A673 (cell line): ENCODE data around the gene WWTR1. TPM values are rescaled to one million over a fixed set of nuclear protein-coding genes. Genes with fewer than 3 reads are reported as not detected.
A peak's percentile ranks its signal among the peaks of the same experiment; 100 is the strongest.

Source experiments
- BruUV-seq: library from RNA; stranded (reverse); fragments of 400-500 nt; replicated peaks from 2 replicates; lab custom pipeline; 2021; lab: Mats Ljungman, UMichigan
- CTCF ChIA-PET: fragments of 300-600 bp; sonication (Branson Sonifier 250); formaldehyde crosslinking; loops from one replicate; lab custom pipeline; 2022; ENCODE audit warnings: antibody characterized with exemption; lab: Charles Lee
- POLR2A ChIA-PET: fragments of 300-600 bp; sonication (Branson Sonifier 250); formaldehyde crosslinking; loops from one replicate; lab custom pipeline; 2022; ENCODE audit warnings: antibody characterized with exemption; ENCODE audit not compliant: low non-redundant PET; lab: Charles Lee
- DNase-seq: peaks from one replicate; pipeline ENCODE4 v3.0.0-alpha.2; 2015; ENCODE audit warnings: low spot score
- H3K27ac ChIP-seq: fragments of 200-600 bp; sonication (generic); 2 replicates; pipeline ENCODE4 v1.5.1; 2016; ENCODE audit warnings: mixed run types, low read depth, mild to moderate bottlenecking, mixed read lengths, antibody characterized with exemption, low read length; ENCODE audit not compliant: poor library complexity, severe bottlenecking
- H3K27me3 ChIP-seq: fragments of 200-600 bp; sonication (generic); replicated peaks from 2 replicates; pipeline ENCODE4 v1.6.1; 2017; ENCODE audit warnings: mixed run types, low read depth, mild to moderate bottlenecking, mixed read lengths, antibody characterized with exemption, low read length; ENCODE audit not compliant: insufficient read depth, poor library complexity
- H3K36me3 ChIP-seq: fragments of 200-600 bp; sonication (generic); 2 replicates; pipeline ENCODE4 v1.6.1; 2016; ENCODE audit warnings: mixed run types, mild to moderate bottlenecking, mixed read lengths, antibody characterized with exemption, low read length; ENCODE audit not compliant: insufficient read depth, poor library complexity, severe bottlenecking
- H3K4me1 ChIP-seq: fragments of 200-600 bp; sonication (generic); 2 replicates; pipeline ENCODE4 v1.6.1; 2017; ENCODE audit warnings: mixed run types, mild to moderate bottlenecking, mixed read lengths, antibody characterized with exemption, low read length; ENCODE audit not compliant: insufficient read depth, poor library complexity, severe bottlenecking
- H3K4me3 ChIP-seq: fragments of 200-600 bp; sonication (generic); 2 replicates; pipeline ENCODE4 v1.5.1; 2016; ENCODE audit warnings: low read depth, mixed run types, mild to moderate bottlenecking, mixed read lengths, low read length; ENCODE audit not compliant: poor library complexity, severe bottlenecking
- H3K9me3 ChIP-seq: fragments of 200-600 bp; sonication (generic); 2 replicates; pipeline ENCODE4 v1.6.1; 2016; ENCODE audit warnings: mixed run types, low read depth, mild to moderate bottlenecking, mixed read lengths, antibody characterized with exemption, low read length; ENCODE audit not compliant: poor library complexity, severe bottlenecking
- EZH2 ChIP-seq: fragments of 200-600 bp; sonication (generic); IDR thresholded peaks from 2 replicates; pipeline ENCODE4 v1.6.1; 2017; ENCODE audit warnings: borderline replicate concordance, low read depth, mild to moderate bottlenecking, mixed read lengths, antibody characterized with exemption, low read length; ENCODE audit not compliant: poor library complexity, severe bottlenecking
- intact Hi-C: fragments of 100-400 bp; cut with micrococcal nuclease; formaldehyde crosslinking; loops from one replicate; pipeline ENCODE4 v1.10.0; 2022; ENCODE audit not compliant: unreplicated experiment
- total RNA-seq: library from RNA; stranded (reverse); gene quantifications from 2 replicates; pipeline ENCODE4 v1.2.3, GENCODE V29; 2021
- TF ChIP-seq, protein P1 (sequence below): fragments of 300-800, 200-600 bp; sonication (generic); conservative IDR thresholded peaks from 2 replicates; pipeline ENCODE4 v1.5.1; 2017; ENCODE audit warnings: low read depth, mild to moderate bottlenecking, antibody characterized with exemption, low read length, moderate library complexity, mixed read lengths

WWTR1 gene
- total RNA-seq, 1 experiment from 2014 or later, result 76.8 TPM

DNA sequence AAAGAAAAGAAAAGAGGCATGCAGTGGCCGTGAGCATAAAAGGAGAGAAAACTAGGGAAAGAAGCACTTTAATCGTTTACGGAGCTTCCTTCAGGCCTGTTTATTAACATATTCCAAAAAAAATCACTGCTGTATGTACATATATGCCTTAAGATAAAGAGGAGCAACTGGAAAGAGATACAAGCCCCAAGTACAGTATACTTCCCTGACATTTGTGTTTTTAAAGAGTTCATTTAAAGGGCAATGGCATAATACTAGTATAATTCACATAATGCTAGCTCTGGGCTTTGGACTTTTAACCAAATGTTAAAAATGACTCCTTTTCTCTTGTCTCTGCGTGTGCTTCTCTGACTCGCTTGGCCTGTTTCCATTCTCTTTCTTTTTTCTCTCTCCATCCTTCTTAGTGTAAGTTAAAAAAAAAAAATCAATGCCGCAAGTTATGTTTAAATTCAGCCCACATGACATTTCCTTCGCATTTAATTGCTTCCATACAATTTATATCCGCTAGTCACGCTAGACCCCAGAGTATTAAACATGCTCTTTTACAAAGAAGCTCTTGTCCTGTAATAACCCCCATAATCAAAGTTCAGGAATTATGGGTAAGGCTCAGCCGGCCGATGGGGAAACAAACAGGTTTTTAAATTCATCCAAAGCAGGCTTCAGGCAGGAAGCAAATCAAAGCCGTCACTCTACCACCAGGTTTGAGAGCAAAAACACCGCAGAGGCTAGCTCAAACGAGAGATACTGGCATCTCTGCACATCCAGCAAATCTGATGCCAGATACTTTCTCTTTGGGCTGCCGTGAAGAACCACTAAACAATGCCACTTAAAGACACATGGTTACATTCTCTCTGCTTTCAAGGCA lies 19.4 kb downstream of the WWTR1 start:
- Histone ChIP-seq H3K27ac (peak overlapping the region; percentile 91), H3K9me3 (no peaks in the 10 kb centered on the region), H3K4me1 (peaks cover 75% of the 10 kb centered on the region), H3K27me3 (no peaks in the 10 kb centered on the region), H3K4me3 (peak overlapping the region; percentile 31), H3K36me3 (no peaks in the 10 kb centered on the region)
- CTCF ChIA-PET, result interaction anchor here (0.7 kb wide), 1 partner anchor 101 kb away, joined by 3 read pairs; no protein-coding TSS in a partner anchor
- BruUV-seq, result TSS peak; percentile 56
- TF ChIP-seq EZH2, result no peak
- TF ChIP-seq, protein P1, sequence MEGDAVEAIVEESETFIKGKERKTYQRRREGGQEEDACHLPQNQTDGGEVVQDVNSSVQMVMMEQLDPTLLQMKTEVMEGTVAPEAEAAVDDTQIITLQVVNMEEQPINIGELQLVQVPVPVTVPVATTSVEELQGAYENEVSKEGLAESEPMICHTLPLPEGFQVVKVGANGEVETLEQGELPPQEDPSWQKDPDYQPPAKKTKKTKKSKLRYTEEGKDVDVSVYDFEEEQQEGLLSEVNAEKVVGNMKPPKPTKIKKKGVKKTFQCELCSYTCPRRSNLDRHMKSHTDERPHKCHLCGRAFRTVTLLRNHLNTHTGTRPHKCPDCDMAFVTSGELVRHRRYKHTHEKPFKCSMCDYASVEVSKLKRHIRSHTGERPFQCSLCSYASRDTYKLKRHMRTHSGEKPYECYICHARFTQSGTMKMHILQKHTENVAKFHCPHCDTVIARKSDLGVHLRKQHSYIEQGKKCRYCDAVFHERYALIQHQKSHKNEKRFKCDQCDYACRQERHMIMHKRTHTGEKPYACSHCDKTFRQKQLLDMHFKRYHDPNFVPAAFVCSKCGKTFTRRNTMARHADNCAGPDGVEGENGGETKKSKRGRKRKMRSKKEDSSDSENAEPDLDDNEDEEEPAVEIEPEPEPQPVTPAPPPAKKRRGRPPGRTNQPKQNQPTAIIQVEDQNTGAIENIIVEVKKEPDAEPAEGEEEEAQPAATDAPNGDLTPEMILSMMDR, result no peak
- peak; percentile 92 for DNase-seq
- intact Hi-C loops, result no loop called here
- POLR2A ChIA-PET, result interaction anchor here (0.6 kb wide), 1 partner anchor 35 kb away, joined by 6 read pairs; no protein-coding TSS in a partner anchor

DNA sequence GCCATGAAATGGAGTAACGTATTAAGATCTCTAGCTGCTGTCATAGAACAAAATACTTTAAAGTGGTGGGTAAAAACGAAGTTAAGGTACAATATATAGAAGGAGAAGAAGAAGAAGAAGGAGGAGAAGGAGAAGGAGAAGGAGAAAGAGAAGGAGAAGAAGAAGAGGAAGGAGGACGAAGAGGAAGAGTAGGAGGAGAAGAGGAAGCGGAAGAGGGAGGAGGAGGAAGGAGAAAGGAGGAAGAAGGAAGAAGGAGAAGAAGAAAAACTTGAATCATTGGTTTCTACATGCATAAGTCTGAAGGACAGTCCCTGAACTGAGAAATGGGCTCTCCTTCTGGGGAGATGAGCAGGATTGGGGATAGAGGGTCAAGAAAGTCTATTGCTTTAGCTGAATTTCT lies 22.4 kb downstream of the WWTR1 start:
- CTCF ChIA-PET, result no interaction called here
- H3K36me3 ChIP-seq, result no peaks in the 10 kb centered on the region
- no peaks in the 10 kb centered on the region for H3K9me3 ChIP-seq
- peak overlapping the region; percentile 37 for H3K27ac ChIP-seq
- no peak for DNase-seq
- no peak overlapping the region for H3K4me3 ChIP-seq
- POLR2A ChIA-PET, result no interaction called here
- TF ChIP-seq EZH2, result no peak
- TF ChIP-seq, protein P1, result no peak
- no peaks in the 10 kb centered on the region for H3K27me3 ChIP-seq
- intact Hi-C loops, result no loop called here
- peaks cover 45% of the 10 kb centered on the region for H3K4me1 ChIP-seq
- BruUV-seq, result no TSS peak

DNA sequence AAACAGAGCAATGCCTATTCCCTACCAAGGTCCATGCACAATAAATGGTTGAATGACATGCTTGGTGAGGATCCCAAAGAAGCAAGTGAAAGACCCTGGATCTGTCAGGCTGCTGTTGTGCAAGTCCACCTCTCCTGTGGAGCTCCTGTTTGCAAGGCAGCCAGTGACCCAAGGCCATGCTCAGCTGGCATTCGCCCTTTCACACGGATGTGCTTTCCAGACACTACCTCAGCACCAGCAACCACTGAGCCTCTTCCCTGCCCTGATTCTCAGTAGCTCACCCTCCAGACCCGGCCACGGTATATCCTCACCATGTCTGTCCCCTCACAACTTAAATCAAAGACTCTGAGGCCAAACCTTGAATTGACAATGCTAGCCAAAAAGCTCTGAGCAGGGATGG lies 23.3 kb downstream of the WWTR1 start:
- no peak overlapping the region for H3K4me3 ChIP-seq
- intact Hi-C loops, result no loop called here
- peaks cover 44% of the 10 kb centered on the region for H3K4me1 ChIP-seq
- ChIA-PET CTCF (no interaction called here), POLR2A (no interaction called here)
- no TSS peak for BruUV-seq
- H3K36me3 ChIP-seq, result no peaks in the 10 kb centered on the region
- DNase-seq, result no peak
- H3K27ac ChIP-seq, result peak overlapping the region; percentile 37
- H3K9me3 ChIP-seq, result no peaks in the 10 kb centered on the region
- TF ChIP-seq, protein P1, result no peak
- TF ChIP-seq EZH2, result no peak
- no peaks in the 10 kb centered on the region for H3K27me3 ChIP-seq
